NT2/D1 (cell line): ENCODE data around the gene FYCO1.

Source experiments
- YY1 ChIP-seq: IDR thresholded peaks from 2 replicates; pipeline ENCODE4 v1.6.1; 2011; ENCODE audit not compliant: insufficient read length, insufficient read depth
- ZNF274 ChIP-seq: IDR thresholded peaks from 2 replicates; pipeline ENCODE4 v1.6.1; 2011; ENCODE audit warnings: mild to moderate bottlenecking, low read depth, low read length

DNA sequence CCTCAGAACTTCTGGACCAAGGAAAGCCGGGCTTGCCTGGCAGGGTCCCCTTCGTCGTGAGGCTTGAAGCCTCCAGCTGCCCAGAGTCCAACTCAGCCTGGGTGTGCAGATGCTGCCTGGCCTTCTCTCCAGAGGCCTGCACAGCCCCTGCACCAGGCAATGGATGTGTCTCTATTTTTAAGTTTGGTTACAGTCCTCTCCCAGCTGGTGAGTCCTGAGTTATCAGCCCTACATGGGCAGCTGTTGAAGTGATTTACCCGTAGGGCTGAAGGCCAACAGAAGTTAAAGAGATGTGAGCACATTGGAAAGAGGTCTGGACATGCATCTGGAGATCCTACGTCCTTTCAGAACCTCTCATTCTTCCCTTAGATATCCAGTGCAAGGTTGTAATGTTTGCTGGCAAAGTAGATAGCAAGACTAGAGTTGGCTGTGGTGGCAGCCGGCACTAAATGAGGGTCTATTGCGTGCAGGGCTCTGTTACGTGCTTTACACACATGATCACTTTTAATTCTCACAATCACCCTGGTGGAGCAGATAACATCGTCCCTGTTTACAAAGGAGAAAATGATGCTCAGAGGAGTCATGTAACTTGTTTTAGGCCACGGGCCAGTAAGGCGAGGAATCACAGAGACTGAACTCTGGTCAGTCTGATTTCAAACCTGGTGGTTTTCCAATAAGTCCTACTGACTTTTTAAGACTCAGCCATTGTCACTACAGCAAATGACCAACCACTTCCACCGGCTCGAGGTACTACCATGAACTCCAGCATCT lies 9.9 kb downstream of the FYCO1 start:
- TF ChIP-seq YY1 (no peak), ZNF274 (no peak)
